Amygdala (tissue), 56 donors: Measurements from ENCODE around the gene ARHGAP33.
"Not testable (repeated sequence)": the region's sequence is repeated elsewhere in the genome, so short reads cannot be mapped to it uniquely, and the experiment has no call there.

Source experiments
- DNase-seq, 56 donors: peaks; one replicate each; lab custom pipeline; 2025; lab: John Stamatoyannopoulos, UW

ARHGAP33 gene

GRCh38 chr19:35754370-35755130, 20.8 kb upstream of the ARHGAP33 start:
- no peak for DNase-seq

GRCh38 chr19:35755131-35755549, 20.2 kb upstream of the ARHGAP33 start:
- DNase-seq = no peak

- DNase-seq = no peak
Observed at GRCh38 chr19:35755550-35756376, 19.6 kb upstream of the ARHGAP33 start.

GRCh38 chr19:35756377-35757230, 18.8 kb upstream of the ARHGAP33 start, which contains the start of gene HSPB6:
Gene HSPB6 (minus strand): TSS chr19:35757029. CDS start chr19:35757008, 21 bp downstream.
- DNase-seq = peak in 21 of 56 donors; percentile 10 to 58 (median 36)

GRCh38 chr19:35757231-35757748, 18.1 kb upstream of the ARHGAP33 start:
- peak in 23 of 56 donors; percentile 38 to 84 (median 67) for DNase-seq

- DNase-seq = peak; percentile 78 to 100 (median 98)
Observed at GRCh38 chr19:35757749-35758608, 17.4 kb upstream of the ARHGAP33 start, which contains the start of gene PROSER3. Gene PROSER3 (plus strand): TSS chr19:35758176. CDS start chr19:35758216, 40 bp downstream.

- no peak for DNase-seq
Observed at GRCh38 chr19:35759697-35760096, 15.7 kb upstream of the ARHGAP33 start.

- no peak for DNase-seq
Observed at GRCh38 chr19:35760711-35761349, 14.5 kb upstream of the ARHGAP33 start.

GRCh38 chr19:35764432-35765315, 10.7 kb upstream of the ARHGAP33 start:
- no peak for DNase-seq

GRCh38 chr19:35766571-35767104, 8.7 kb upstream of the ARHGAP33 start:
- no peak for DNase-seq

- DNase-seq = no peak
Observed at GRCh38 chr19:35767288-35768081, 7.9 kb upstream of the ARHGAP33 start.

- no peak for DNase-seq
Observed at GRCh38 chr19:35768082-35768421, 7.3 kb upstream of the ARHGAP33 start.

- not testable (repeated sequence) for DNase-seq
Observed at GRCh38 chr19:35772362-35772761, 3.0 kb upstream of the ARHGAP33 start.

GRCh38 chr19:35773020-35773806, 2.2 kb upstream of the ARHGAP33 start:
- no peak for DNase-seq

- no peak for DNase-seq
Observed at GRCh38 chr19:35774274-35775045, 904 bp upstream of the ARHGAP33 start.
